GM19238 (cell line): ENCODE results near the gene TOMM20.

Experiments
- DNase-seq: peaks from one replicate; pipeline ENCODE4 v3.0.0; 2011; ENCODE audit warnings: low spot score; ENCODE audit not compliant: insufficient read length

Gene TOMM20

DNA sequence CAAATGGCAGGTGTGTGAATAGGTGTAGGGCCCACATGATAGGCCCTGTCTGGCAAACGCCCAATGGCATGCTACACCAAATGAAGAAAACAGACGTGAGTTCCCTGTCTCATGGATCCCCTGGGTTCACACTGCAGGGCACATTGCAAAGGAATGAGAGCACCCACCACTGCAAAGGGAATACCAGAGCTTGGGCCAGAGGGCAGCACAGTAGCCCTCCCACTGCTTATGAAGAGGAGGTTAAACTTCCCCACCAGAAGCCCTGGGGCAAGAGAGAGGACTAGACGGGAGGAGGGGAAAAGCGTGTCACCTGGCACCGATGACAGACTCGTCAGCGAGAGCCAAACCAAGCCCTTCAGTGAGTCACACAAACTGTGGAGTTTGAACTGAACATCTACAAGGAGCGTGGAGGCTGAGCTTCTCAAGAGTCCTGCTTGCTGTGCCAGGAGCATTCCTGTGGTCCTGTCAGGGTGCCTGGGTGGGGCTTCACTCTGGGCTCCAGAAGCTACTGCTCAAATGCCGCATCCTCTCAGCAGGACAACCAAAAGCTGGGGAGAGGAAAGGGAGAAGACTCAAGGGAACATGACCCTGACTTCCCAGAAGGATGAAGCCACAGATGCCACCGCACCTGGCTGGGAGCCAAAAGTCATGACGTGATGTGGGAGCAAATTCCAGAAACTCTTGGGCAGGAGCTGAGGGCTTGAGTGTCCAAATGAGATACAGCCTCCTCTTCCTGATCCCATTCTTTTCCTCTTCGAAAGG, 61.1 kb downstream of the TOMM20 start:
- no peak for DNase-seq

GRCh38 chr1:235063068-235063765, 65.4 kb downstream of the TOMM20 start:
- DNase-seq: no peak

DNA sequence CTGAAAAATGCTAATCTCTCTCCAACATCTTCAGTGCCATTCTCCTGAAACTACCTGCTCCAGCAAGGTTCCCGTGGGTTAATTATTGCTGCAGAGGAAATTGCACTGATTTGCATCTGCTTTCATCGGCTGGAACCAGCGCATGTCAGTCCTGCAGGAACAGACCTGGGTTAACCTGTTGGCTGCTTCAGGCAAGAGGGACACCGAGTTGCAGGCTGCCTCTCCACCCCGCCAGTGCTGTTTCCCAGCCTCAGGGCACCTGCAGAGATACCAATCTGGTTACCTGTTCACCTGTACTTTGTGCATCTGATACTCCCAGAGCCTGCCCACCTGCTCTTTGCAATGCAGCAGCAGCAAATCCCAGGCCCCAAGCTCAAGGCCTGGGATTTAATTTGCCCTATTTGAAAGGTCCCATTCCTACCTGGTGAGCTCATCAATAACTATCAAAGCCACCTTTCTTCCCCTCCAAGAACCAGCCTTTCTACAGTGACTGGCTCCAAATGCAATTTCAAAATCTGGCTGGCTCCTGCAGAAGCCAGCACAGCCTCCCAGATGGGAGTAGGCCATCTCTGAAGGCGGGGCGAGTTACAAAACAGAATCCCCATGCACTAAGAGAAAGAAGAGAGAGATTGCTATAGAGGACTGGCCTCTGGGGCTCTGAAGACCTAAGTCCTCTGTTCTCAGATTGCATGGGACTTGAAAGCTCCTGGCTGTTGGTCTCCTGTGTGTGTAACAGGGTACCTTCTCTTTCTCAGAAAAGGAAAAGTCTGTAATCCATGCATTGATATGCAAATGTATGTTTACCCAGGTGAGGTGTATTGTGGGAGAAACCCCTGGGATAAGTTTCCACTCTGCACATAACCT, 67.8 kb downstream of the TOMM20 start:
- DNase-seq: no peak
